Kidney (tissue), 14 donors: ENCODE measurements around the gene TRIAP1. TPM values are rescaled to one million over a fixed set of nuclear protein-coding genes. Genes with fewer than 3 reads are reported as not detected.
A peak's percentile ranks its signal among the peaks of the same experiment; 100 is the strongest.

Experiments
- DNase-seq, 5 donors: peaks; one replicate each; pipeline ENCODE4 v3.0.0-alpha.2; 2013 to 2020
- FAIRE-seq: peaks from 2 replicates; lab custom pipeline; 2012; peaks lifted over from hg19 to GRCh38; lab: Jason Lieb, UNC
- H3K27ac ChIP-seq, 2 donors: one replicate each; pipeline ENCODE4 v1.7.0; 2013; ENCODE audit warnings: low read depth in 2 of 2, low read length in 2 of 2, inconsistent platforms in 1 of 2
- H3K27me3 ChIP-seq: one replicate; pipeline ENCODE4 v1.7.1; 2013; ENCODE audit warnings: low read length, inconsistent platforms; ENCODE audit not compliant: control insufficient read depth, insufficient read depth
- H3K36me3 ChIP-seq, 3 donors: one replicate each; pipeline versions ENCODE4 v1.7.0 to v1.7.1; 2013; ENCODE audit warnings: low read length in 3 of 3, control low read depth in 1 of 3, inconsistent platforms in 1 of 3; ENCODE audit not compliant: insufficient read depth in 3 of 3, control insufficient read depth in 2 of 3
- H3K4me1 ChIP-seq, 3 donors: one replicate each; pipeline versions ENCODE4 v1.7.0 to v1.7.1; 2013; ENCODE audit warnings: low read length in 3 of 3, inconsistent platforms in 1 of 3, low read depth in 1 of 3; ENCODE audit not compliant: control insufficient read depth in 2 of 3, insufficient read depth in 2 of 3
- H3K4me3 ChIP-seq, 3 donors: one replicate each; pipeline versions ENCODE4 v1.7.0 to v1.8.1; 2013; ENCODE audit warnings: low read length in 3 of 3, control low read depth in 1 of 3, inconsistent platforms in 1 of 3
- H3K9ac ChIP-seq, 3 donors: one replicate each; pipeline versions ENCODE4 v1.7.0 to v1.7.1; 2013; ENCODE audit warnings: low read length in 3 of 3, control low read depth in 1 of 3, inconsistent platforms in 1 of 3
- H3K9me3 ChIP-seq, 3 donors: one replicate each; pipeline versions ENCODE4 v1.7.0 to v1.7.1; 2013; ENCODE audit warnings: low read length in 3 of 3, control low read depth in 1 of 3, inconsistent platforms in 1 of 3; ENCODE audit not compliant: control insufficient read depth in 2 of 3, insufficient read depth in 1 of 3
- CTCF ChIP-seq: IDR thresholded peaks from 3 replicates; pipeline ENCODE4 v1.5.1; 2012; ENCODE audit warnings: mild to moderate bottlenecking, moderate library complexity, borderline replicate concordance; ENCODE audit not compliant: insufficient read depth; ENCODE audit errors: extremely low read depth
- intact Hi-C: fragments of 100-400 bp; cut with DNase I; formaldehyde crosslinking; loops from one replicate; pipeline ENCODE4 v1.11.1; 2022
- polyA plus RNA-seq: library from polyadenylated mRNA; stranded (reverse); fragments of 350-450 nt; fragmentation: Illumina TruSeq; extraction: RNeasy Lipid Tissue Mini Kit (QIAGEN cat#74804); gene quantifications from one replicate; pipeline ENCODE4 v1.2.3, GENCODE V29; 2014; ENCODE audit warnings: low read depth, low replicate concordance; ENCODE audit not compliant: insufficient read depth
- total RNA-seq: library from RNA; stranded (reverse); fragmentation: NEBNext Ultra II Directional; extraction: Animal tissue kit (Norgen Biotek cat#: 25700); gene quantifications from one replicate; pipeline ENCODE4 v1.2.1, GENCODE V29; 2021
- donor health status: control.
- donor health status: control.
- donor health status: control.
- donor health status: control.
- donor health status: control.
- donor health status: DM: yes; HTN: yes; CAD: no.
- donor health status: Normal renal cell carcinoma (clear cell type).

Gene TRIAP1
- total and polyA plus RNA-seq, 2 donors from 2014 or later = 15.6 to 28.2 TPM

GRCh38 chr12:120470150-120470784, 24.1 kb upstream of the TRIAP1 start:
- TF ChIP-seq CTCF = no peak
- Histone ChIP-seq H3K4me1 (peaks cover 0 to 5% (median 0%) of the 10 kb centered on the region in 3 donors), H3K27me3 (no peaks in the 10 kb centered on the region), H3K36me3 (peaks cover 0 to 4% (median 4%) of the 10 kb centered on the region in 3 donors), H3K27ac (peak overlapping the region in 1 of 2 donors; percentile 6), H3K9me3 (no peaks in the 10 kb centered on the region), H3K9ac (peak overlapping the region; percentile 26 to 77 (median 70)), H3K4me3 (peak overlapping the region; percentile 50 to 69 (median 54))
- FAIRE-seq (no peak), DNase-seq (peak in 3 of 5 donors; percentile 42 to 59 (median 43))
- intact Hi-C loops = no loop called here

DNA sequence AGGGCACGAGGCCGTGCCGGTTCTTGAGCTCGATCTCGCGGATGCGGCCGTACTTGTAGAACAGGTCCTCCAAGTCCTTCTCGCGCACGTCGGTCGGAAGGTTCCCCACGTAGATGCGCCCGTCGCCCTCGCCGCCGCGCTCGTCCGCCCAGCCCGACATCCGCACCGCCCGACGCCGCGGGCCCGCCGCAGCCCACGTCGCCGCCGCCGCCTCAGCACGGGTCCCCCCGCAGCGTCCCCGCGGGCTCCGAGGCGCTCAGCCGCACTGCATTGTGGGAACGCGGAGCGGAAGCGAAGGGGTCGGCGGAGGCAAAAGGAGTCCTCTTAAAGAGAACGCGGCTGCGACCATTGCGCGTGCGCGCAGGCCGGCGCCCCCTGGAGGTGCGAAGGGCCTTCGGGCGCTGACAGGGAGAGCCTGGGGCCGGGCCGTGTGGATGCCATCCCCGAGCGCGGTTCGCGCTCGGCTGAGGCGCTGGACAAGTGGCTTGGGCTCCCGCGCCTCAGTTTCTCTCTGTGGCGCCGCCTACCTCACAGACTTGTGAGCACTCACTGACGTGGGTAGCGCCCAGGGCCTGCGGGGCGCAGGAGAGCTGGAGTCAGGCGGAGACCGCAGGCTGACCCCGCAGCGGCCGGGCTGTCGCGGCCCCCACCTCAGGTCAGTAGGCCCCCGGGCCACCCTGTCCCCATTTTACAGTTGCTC, 23.4 kb upstream of the TRIAP1 start, which contains the start of gene SRSF9:
TSS of gene SRSF9 (minus strand) at position 299 of the 700 bp plus-strand sequence. CDS start at position 160, 139 bp downstream.
- Histone ChIP-seq H3K9me3 (no peaks in the 10 kb centered on the region), H3K9ac (peak within 1 kb of the TSS; percentile 61 to 77 (median 70)), H3K4me1 (peaks cover 0 to 5% (median 0%) of the 10 kb centered on the region in 3 donors), H3K36me3 (peaks cover 6 to 8% (median 6%) of the 10 kb centered on the region in 3 donors), H3K27ac (peak within 1 kb of the TSS; percentile 90 to 95), H3K4me3 (peak within 1 kb of the TSS; percentile 69 to 79 (median 77)), H3K27me3 (no peaks in the 10 kb centered on the region)
- intact Hi-C loops = no loop called here
- FAIRE-seq = no peak
- peak; percentile 95 to 99 (median 98) for DNase-seq
- peak; percentile 85 for TF ChIP-seq CTCF

DNA sequence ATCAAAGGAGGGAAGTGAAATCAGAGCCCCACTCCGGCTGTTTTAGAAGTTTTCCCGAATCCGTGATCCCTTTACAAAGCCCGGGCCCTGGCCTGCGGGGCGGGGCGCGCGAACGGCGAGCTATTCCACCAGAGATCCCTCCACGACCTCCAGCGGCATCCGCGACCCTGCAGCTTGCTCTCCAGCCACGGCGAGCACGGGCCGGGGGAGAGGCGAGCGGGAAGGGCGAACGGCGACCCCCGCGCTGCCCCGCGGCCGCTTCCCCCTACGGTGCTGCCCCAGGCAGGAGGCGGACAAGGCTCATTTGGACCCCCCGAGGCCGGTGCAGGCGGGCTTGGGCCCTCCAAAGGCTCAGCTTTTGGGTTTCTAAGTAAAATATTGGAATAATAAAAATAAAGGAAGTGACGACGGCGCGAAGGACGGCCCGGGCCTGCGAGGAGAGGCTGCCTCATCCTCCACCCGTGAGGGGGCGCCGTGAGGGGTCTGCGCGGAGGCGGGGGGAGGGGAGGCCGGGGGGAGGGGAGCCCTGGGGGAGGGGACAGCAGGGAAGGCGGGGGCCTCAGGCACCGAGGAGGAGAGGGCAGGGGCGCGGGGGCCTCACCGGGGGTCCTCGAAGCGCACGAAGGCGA, 22.8 kb upstream of the TRIAP1 start:
- no peak for TF ChIP-seq CTCF
- H3K27me3 ChIP-seq = no peaks in the 10 kb centered on the region
- peaks cover 0 to 5% (median 0%) of the 10 kb centered on the region in 3 donors for H3K4me1 ChIP-seq
- intact Hi-C loops = no loop called here
- DNase-seq (peak in 3 of 5 donors; percentile 79 to 90 (median 89)), FAIRE-seq (no peak)
- peak overlapping the region; percentile 69 to 79 (median 77) for H3K4me3 ChIP-seq
- peak overlapping the region; percentile 90 to 95 for H3K27ac ChIP-seq
- H3K9me3 ChIP-seq = no peaks in the 10 kb centered on the region
- peaks cover 10 to 13% (median 13%) of the 10 kb centered on the region in 3 donors for H3K36me3 ChIP-seq
- H3K9ac ChIP-seq = peak overlapping the region; percentile 44 to 74 (median 61)
